ENCODE measurements around the gene CAMSAP1. TPM values are rescaled to one million over a fixed set of nuclear protein-coding genes. Genes with fewer than 3 reads are reported as not detected.

The CAMSAP1 gene
- total RNA-seq, 1 experiment from 2014 or later, result 24.8 TPM

GRCh38 chr9:135818718-135819475, 88.4 kb downstream of the CAMSAP1 start:
- H3K36me3 ChIP-seq (ENCODE audit: control insufficient read depth, insufficient read depth, low read length), result 0 out of 2 replicates have a peak, but pooled peaks cover 4% of the 10 kb centered on the region
- no peak overlapping the region for H3K4me3 ChIP-seq (ENCODE audit: low read depth in 2 of 2, low read length in 2 of 2)
- H3K9me3 ChIP-seq (ENCODE audit: control insufficient read depth, insufficient read depth, low read depth, low read length), result no peaks in the 10 kb centered on the region
- ChIA-PET POLR2A (no interaction called here), CTCF (no interaction called here)
- DNase-seq (ENCODE audit: low read depth, low spot score) (no peak), ATAC-seq (no peak)
- in situ Hi-C loops (cut with HindIII; ENCODE audit: low pct_unique_long_range_greater_than_20kb, low sequenced_read_pairs) (no loop called here), intact Hi-C loops (cut with micrococcal nuclease; ENCODE audit: unreplicated experiment) (no loop called here)
- BruUV-seq (replicated peaks), result no TSS peak
- no peak overlapping the region for H3K27ac ChIP-seq (ENCODE audit: low read length)
- TF ChIP-seq SIN3A (IDR thresholded peaks at IDR 0.05; ENCODE audit: borderline replicate concordance, insufficient read depth, low read depth, low read length), result no peak
- TF ChIP-seq, protein P1, sequence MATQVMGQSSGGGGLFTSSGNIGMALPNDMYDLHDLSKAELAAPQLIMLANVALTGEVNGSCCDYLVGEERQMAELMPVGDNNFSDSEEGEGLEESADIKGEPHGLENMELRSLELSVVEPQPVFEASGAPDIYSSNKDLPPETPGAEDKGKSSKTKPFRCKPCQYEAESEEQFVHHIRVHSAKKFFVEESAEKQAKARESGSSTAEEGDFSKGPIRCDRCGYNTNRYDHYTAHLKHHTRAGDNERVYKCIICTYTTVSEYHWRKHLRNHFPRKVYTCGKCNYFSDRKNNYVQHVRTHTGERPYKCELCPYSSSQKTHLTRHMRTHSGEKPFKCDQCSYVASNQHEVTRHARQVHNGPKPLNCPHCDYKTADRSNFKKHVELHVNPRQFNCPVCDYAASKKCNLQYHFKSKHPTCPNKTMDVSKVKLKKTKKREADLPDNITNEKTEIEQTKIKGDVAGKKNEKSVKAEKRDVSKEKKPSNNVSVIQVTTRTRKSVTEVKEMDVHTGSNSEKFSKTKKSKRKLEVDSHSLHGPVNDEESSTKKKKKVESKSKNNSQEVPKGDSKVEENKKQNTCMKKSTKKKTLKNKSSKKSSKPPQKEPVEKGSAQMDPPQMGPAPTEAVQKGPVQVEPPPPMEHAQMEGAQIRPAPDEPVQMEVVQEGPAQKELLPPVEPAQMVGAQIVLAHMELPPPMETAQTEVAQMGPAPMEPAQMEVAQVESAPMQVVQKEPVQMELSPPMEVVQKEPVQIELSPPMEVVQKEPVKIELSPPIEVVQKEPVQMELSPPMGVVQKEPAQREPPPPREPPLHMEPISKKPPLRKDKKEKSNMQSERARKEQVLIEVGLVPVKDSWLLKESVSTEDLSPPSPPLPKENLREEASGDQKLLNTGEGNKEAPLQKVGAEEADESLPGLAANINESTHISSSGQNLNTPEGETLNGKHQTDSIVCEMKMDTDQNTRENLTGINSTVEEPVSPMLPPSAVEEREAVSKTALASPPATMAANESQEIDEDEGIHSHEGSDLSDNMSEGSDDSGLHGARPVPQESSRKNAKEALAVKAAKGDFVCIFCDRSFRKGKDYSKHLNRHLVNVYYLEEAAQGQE (IDR thresholded peaks at IDR 0.05; ENCODE audit: insufficient read depth in 1 of 2, low read depth in 2 of 2, low read length in 1 of 2), result no peak
- no peak for TF ChIP-seq POLR2AphosphoS5 (IDR thresholded peaks at IDR 0.05; ENCODE audit: low read depth, low read length)
- no peak for TF ChIP-seq TCF7L2 (IDR thresholded peaks at IDR 0.05; ENCODE audit: low read depth, low read length)
- TF ChIP-seq CTCF (IDR thresholded peaks at IDR 0.05), result no peak
- H3K4me1 ChIP-seq (ENCODE audit: control insufficient read depth, insufficient read depth, low read length), result no peaks in the 10 kb centered on the region
- H3K27me3 ChIP-seq (ENCODE audit: control insufficient read depth, insufficient read depth, low read length), result no peaks in the 10 kb centered on the region

GRCh38 chr9:135817951-135818717, 89.2 kb downstream of the CAMSAP1 start:
- no peak overlapping the region for H3K27ac ChIP-seq (ENCODE audit: low read length)
- DNase-seq (ENCODE audit: low read depth, low spot score) (no peak), ATAC-seq (no peak)
- in situ Hi-C loops (cut with HindIII; ENCODE audit: low pct_unique_long_range_greater_than_20kb, low sequenced_read_pairs), result no loop called here
- H3K4me1 ChIP-seq (ENCODE audit: control insufficient read depth, insufficient read depth, low read length), result no peaks in the 10 kb centered on the region
- no peaks in the 10 kb centered on the region for H3K9me3 ChIP-seq (ENCODE audit: control insufficient read depth, insufficient read depth, low read depth, low read length)
- H3K27me3 ChIP-seq (ENCODE audit: control insufficient read depth, insufficient read depth, low read length), result no peaks in the 10 kb centered on the region
- CTCF ChIA-PET, result no interaction called here
- no TSS peak for BruUV-seq (replicated peaks)
- H3K36me3 ChIP-seq (ENCODE audit: control insufficient read depth, insufficient read depth, low read length), result 0 out of 2 replicates have a peak, but pooled peaks cover under 1% of the 10 kb centered on the region
- no peak for TF ChIP-seq CTCF (IDR thresholded peaks at IDR 0.05)
- TF ChIP-seq POLR2AphosphoS5 (IDR thresholded peaks at IDR 0.05; ENCODE audit: low read depth, low read length), result no peak
- TF ChIP-seq, protein P1 (IDR thresholded peaks at IDR 0.05; ENCODE audit: insufficient read depth in 1 of 2, low read depth in 2 of 2, low read length in 1 of 2), result no peak
- no peak for TF ChIP-seq TCF7L2 (IDR thresholded peaks at IDR 0.05; ENCODE audit: low read depth, low read length)
- no peak for TF ChIP-seq SIN3A (IDR thresholded peaks at IDR 0.05; ENCODE audit: borderline replicate concordance, insufficient read depth, low read depth, low read length)
- intact Hi-C loops (cut with micrococcal nuclease; ENCODE audit: unreplicated experiment), result no loop called here
- no peak overlapping the region for H3K4me3 ChIP-seq (ENCODE audit: low read depth in 2 of 2, low read length in 2 of 2)
- POLR2A ChIA-PET, result no interaction called here
